K562 (cell line): ENCODE results near the gene GABRR3. TPM values are rescaled to one million over a fixed set of nuclear protein-coding genes. Genes with fewer than 3 reads are reported as not detected.

ENCODE experiments used
- ATAC-seq: fragments of 200-7000 bp; cut with Tn5 transposase; 3 replicates; pipeline ENCODE4 v1.9.1; 2020; ENCODE audit warnings: moderate library complexity
- BruUV-seq: library from RNA; stranded (reverse); fragments of 400-500 nt; replicated peaks from 2 replicates; lab custom pipeline; 2021; lab: Mats Ljungman, UMichigan
- CTCF ChIA-PET: fragments of 300-600 bp; formaldehyde crosslinking; extraction: SDS; loops from one replicate; lab custom pipeline; 2021; ENCODE audit warnings: low intra/inter-chr PET ratio; lab: Yijun Ruan, JAX
- POLR2A ChIA-PET: fragments of 300-600, 350-650 bp; sonication (Branson Sonifier 250); formaldehyde crosslinking; extraction: SDS; loops from one replicate; lab custom pipeline; 2021; ENCODE audit warnings: antibody characterized with exemption, inconsistent platforms; lab: Yijun Ruan, JAX
- DNase-seq, 4 experiments: peaks; one replicate each; pipeline versions ENCODE4 v3.0.0 to v3.0.0-alpha.2; 2011 to 2018; ENCODE audit warnings: low spot score in 3 of 4, mixed read lengths in 3 of 4; ENCODE audit errors: extremely low read depth in 1 of 4
- FAIRE-seq: peaks from 2 replicates; lab custom pipeline; 2011; peaks lifted over from hg19 to GRCh38; lab: Jason Lieb, UNC
- H2AFZ ChIP-seq: 2 replicates; pipeline ENCODE4 v1.6.0; 2011; ENCODE audit warnings: low read depth, low read length, control low read depth, inconsistent platforms
- H3K27ac ChIP-seq: fragments of 200-600 bp; 3 replicates; pipeline ENCODE4 v1.8.0; 2011; ENCODE audit warnings: low read depth, mild to moderate bottlenecking, control low read depth, inconsistent platforms, low read length, moderate library complexity, mixed read lengths; ENCODE audit errors: extremely low read depth
- H3K27me3 ChIP-seq, 2 experiments: fragments of 300-600 bp in 1 of 2; 2 replicates in 1 of 2; 3 replicates in 1 of 2; pipeline versions ENCODE4 v1.6.0 to v1.8.0; 2011; ENCODE audit warnings: inconsistent platforms in 2 of 2, low read length in 2 of 2, mild to moderate bottlenecking in 1 of 2, mixed read lengths in 1 of 2, moderate library complexity in 1 of 2; ENCODE audit not compliant: control insufficient read depth in 2 of 2, insufficient read depth in 2 of 2
- H3K36me3 ChIP-seq: fragments of 300-600 bp; 3 replicates; pipeline ENCODE4 v1.8.0; 2011; ENCODE audit warnings: mild to moderate bottlenecking, low read length, inconsistent platforms; ENCODE audit not compliant: control insufficient read depth, insufficient read depth
- H3K4me1 ChIP-seq, 2 experiments: fragments of 200-600 bp in 1 of 2; replicated peaks in 1 of 2; 2 replicates in 1 of 2; 3 replicates in 1 of 2; pipeline versions ENCODE4 v1.5.1 to v1.8.0; 2011; ENCODE audit warnings: inconsistent platforms in 2 of 2, low read length in 2 of 2, mild to moderate bottlenecking in 1 of 2, mixed read lengths in 1 of 2, moderate library complexity in 1 of 2; ENCODE audit not compliant: control insufficient read depth in 2 of 2, insufficient read depth in 2 of 2
- H3K4me2 ChIP-seq: 2 replicates; pipeline ENCODE4 v1.6.1; 2011; ENCODE audit warnings: low read length, control low read depth, inconsistent platforms, mixed read lengths; ENCODE audit not compliant: insufficient read depth
- H3K4me3 ChIP-seq: fragments of 200-600 bp; sonication (generic), shearing (Covaris generic); 2 replicates; pipeline ENCODE4 v1.5.1; 2016; ENCODE audit warnings: control low read depth, inconsistent platforms
- H3K79me2 ChIP-seq: fragments of 200-600 bp; 3 replicates; pipeline ENCODE4 v1.8.0; 2011; ENCODE audit warnings: low read length, inconsistent platforms; ENCODE audit not compliant: control insufficient read depth, insufficient read depth
- H3K9ac ChIP-seq, 2 experiments: 2 replicates each; pipeline versions ENCODE4 v1.6.0 to v1.6.1; 2011; ENCODE audit warnings: low read depth in 2 of 2, low read length in 2 of 2, control low read depth in 1 of 2, inconsistent platforms in 1 of 2, mild to moderate bottlenecking in 1 of 2, mixed read lengths in 1 of 2; ENCODE audit not compliant: insufficient read depth in 1 of 2
- H3K9me1 ChIP-seq: one replicate; pipeline ENCODE4 v1.6.0; 2011; ENCODE audit warnings: inconsistent platforms, mild to moderate bottlenecking, low read length, moderate library complexity; ENCODE audit not compliant: control insufficient read depth, insufficient read depth
- H3K9me3 ChIP-seq: replicated peaks from 2 replicates; pipeline ENCODE4 v1.5.1; 2011; ENCODE audit warnings: low read depth, low read length, inconsistent platforms; ENCODE audit not compliant: control insufficient read depth, insufficient read depth
- H4K20me1 ChIP-seq: replicated peaks from 2 replicates; pipeline ENCODE4 v1.6.1; 2011; ENCODE audit warnings: low read length, inconsistent platforms, mixed read lengths; ENCODE audit not compliant: control insufficient read depth, insufficient read depth
- HMGN3 ChIP-seq: IDR thresholded peaks from 2 replicates; pipeline ENCODE4 v1.6.1; 2011; ENCODE audit warnings: borderline replicate concordance, low read depth, mild to moderate bottlenecking, mixed read lengths, low read length; ENCODE audit not compliant: insufficient read length; ENCODE audit errors: extremely low read depth
- KLF13 ChIP-seq: fragments of 450-650 bp; IDR thresholded peaks from 2 replicates; pipeline ENCODE4 v1.6.1; 2016; ENCODE audit warnings: missing genetic modification characterization, low read depth, mild to moderate bottlenecking, missing compliant biosample characterization, moderate library complexity, borderline replicate concordance
- PHTF2 ChIP-seq: fragments of 250-450 bp; sonication (Bioruptor Pico); IDR thresholded peaks from 2 replicates; pipeline ENCODE4 v1.5.0; 2021; ENCODE audit warnings: mild to moderate bottlenecking
- POLR2AphosphoS5 ChIP-seq: IDR thresholded peaks from 2 replicates; pipeline ENCODE4 v1.6.1; 2011; ENCODE audit warnings: mild to moderate bottlenecking, low read depth, low read length, moderate library complexity; ENCODE audit not compliant: control insufficient read depth, insufficient read depth
- RFX5 ChIP-seq: IDR thresholded peaks from 2 replicates; pipeline ENCODE4 v1.6.1; 2011; ENCODE audit warnings: low read depth, mild to moderate bottlenecking, improper control_type of control experiment, low read length
- SRSF1 ChIP-seq: fragments of 200-400 bp; formaldehyde crosslinking; IDR thresholded peaks from 2 replicates; pipeline ENCODE4 v1.6.1; 2017; ENCODE audit warnings: mild to moderate bottlenecking, low read depth, low read length, moderate library complexity
- XRCC3 ChIP-seq: fragments of 450-650 bp; IDR thresholded peaks from 2 replicates; pipeline ENCODE4 v1.6.1; 2017; ENCODE audit warnings: mild to moderate bottlenecking, moderate library complexity
- ZNF12 ChIP-seq: sonication (generic); formaldehyde crosslinking; IDR thresholded peaks from 2 replicates; pipeline ENCODE4 v1.4.0; 2020; ENCODE audit warnings: mild to moderate bottlenecking, missing genetic modification reagents
- WGBS: fragments of 100-300 bp; shearing (Covaris generic); methylation state at CpG from one replicate; pipeline ENCODE4 v1.1.6; 2016; ENCODE audit warnings: low coverage, mixed read lengths; ENCODE audit not compliant: insufficient coverage; ENCODE audit errors: missing lambda C conversion rate; 5-methylcytosine and 5-hydroxymethylcytosine counted together
- in situ Hi-C: fragments of 300-500 bp; cut with MboI; formaldehyde crosslinking; loops from 4 replicates; pipeline ENCODE4 v1.15.0; 2018; ENCODE audit warnings: inconsistent platforms, mixed read lengths
- intact Hi-C: fragments of 100-400 bp; cut with micrococcal nuclease; formaldehyde crosslinking; loops from 2 replicates; pipeline ENCODE4 v1.14.2; 2022
- polyA plus RNA-seq, 8 experiments: library from polyadenylated mRNA; depleted of rRNA in 4 of 8; stranded (reverse) in 5 of 8; unstranded in 3 of 8; fragments of >200 nt; fragmentation: Nextera tagmentation in 2 of 8; fragmentation: Illumina TruSeq in 1 of 8; extraction: Ambion mirVana in 2 of 8; extraction: Trizol in 1 of 8; gene quantifications; 2 replicates each; pipeline versions ENCODE4 v1.2.1 to v1.2.3, GENCODE V29; 2011 to 2014; ENCODE audit warnings: inconsistent platforms in 1 of 8, missing spikeins in 1 of 8
- total RNA-seq, 7 experiments: library from RNA; depleted of rRNA in 6 of 7; stranded (reverse); fragments of >200 nt in 6 of 7; fragmentation: Illumina TruSeq in 2 of 7; extraction: Trizol in 2 of 7; gene quantifications; 2 replicates each; pipeline versions ENCODE4 v1.2.1 to v1.2.3, GENCODE V29; 2011 to 2021; ENCODE audit warnings: low replicate concordance in 1 of 7
- TF ChIP-seq, protein P1 (sequence below), 2 experiments: fragments of 450-650 bp; conservative IDR thresholded peaks; 2 replicates each; pipeline ENCODE4 v1.6.1; 2017; ENCODE audit warnings: mild to moderate bottlenecking in 2 of 2, moderate library complexity in 2 of 2

Gene GABRR3
- total and polyA plus RNA-seq, 9 of the 15 experiments (the other 6 are each of a cell fraction or from before 2014, with no cell fraction given) = not detected

DNA sequence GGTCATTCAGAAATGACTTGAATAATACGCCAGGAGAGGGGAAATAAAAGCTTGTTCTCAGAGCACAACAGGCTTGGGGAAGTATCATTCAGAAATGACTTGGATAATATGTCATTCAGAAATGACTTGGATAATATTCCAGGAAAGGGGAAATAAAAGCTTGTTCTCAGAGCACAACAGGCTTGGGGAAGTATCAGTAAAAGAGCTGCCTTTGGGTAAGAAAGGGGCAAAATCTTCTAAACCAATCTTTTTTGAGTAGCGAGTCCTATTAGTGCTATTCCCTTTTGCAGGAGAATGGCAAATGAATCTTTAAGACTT is 20.9 kb downstream of the GABRR3 start:
- Histone ChIP-seq H3K27me3 (no peaks in the 10 kb centered on the region), H2AFZ (no peak overlapping the region), H3K27ac (no peak overlapping the region), H4K20me1 (no peaks in the 10 kb centered on the region), H3K36me3 (no peaks in the 10 kb centered on the region), H3K79me2 (no peaks in the 10 kb centered on the region), H3K4me1 (no peaks in the 10 kb centered on the region)
- BruUV-seq = no TSS peak
- WGBS = 0% methylated on average over 2 of the region's 2 CpGs
- FAIRE-seq = no peak
- POLR2A ChIA-PET = no interaction called here
- no peak for ATAC-seq
- no peak for DNase-seq
- intact Hi-C loops = no loop called here
- TF ChIP-seq PHTF2 (CRISPR knock-in tag) (no peak), XRCC3 (no peak), HMGN3 (no peak), ZNF12 (no peak), POLR2AphosphoS5 (no peak), KLF13 (tag) (no peak), RFX5 (no peak), SRSF1 (no peak)
- TF ChIP-seq, protein P1, sequence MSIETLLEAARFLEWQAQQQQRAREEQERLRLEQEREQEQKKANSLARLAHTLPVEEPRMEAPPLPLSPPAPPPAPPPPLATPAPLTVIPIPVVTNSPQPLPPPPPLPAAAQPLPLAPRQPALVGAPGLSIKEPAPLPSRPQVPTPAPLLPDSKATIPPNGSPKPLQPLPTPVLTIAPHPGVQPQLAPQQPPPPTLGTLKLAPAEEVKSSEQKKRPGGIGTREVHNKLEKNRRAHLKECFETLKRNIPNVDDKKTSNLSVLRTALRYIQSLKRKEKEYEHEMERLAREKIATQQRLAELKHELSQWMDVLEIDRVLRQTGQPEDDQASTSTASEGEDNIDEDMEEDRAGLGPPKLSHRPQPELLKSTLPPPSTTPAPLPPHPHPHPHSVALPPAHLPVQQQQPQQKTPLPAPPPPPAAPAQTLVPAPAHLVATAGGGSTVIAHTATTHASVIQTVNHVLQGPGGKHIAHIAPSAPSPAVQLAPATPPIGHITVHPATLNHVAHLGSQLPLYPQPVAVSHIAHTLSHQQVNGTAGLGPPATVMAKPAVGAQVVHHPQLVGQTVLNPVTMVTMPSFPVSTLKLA (conservative IDR thresholded peaks at IDR 0.05) = no peak
- TF ChIP-seq, all 486 proteins: peak for 0
- no peak overlapping the region for H3K9ac ChIP-seq
- H3K4me3 ChIP-seq = no peak overlapping the region
- in situ Hi-C loops = no loop called here
- no peaks in the 10 kb centered on the region for H3K9me1 ChIP-seq
- CTCF ChIA-PET = no interaction called here
- no peak overlapping the region for H3K4me2 ChIP-seq
- no peaks in the 10 kb centered on the region for H3K9me3 ChIP-seq
